ENCODE results near the gene TMEM132E. TPM values are rescaled to one million over a fixed set of nuclear protein-coding genes. Genes with fewer than 3 reads are reported as not detected.
A peak's percentile ranks its signal among the peaks of the same experiment; 100 is the strongest.

The TMEM132E gene
- total RNA-seq, 1 experiment from 2014 or later: not detected

GRCh38 chr17:34596920-34597319 lies 17.5 kb downstream of the TMEM132E start:
- no peak for DNase-seq (ENCODE audit: low spot score)

- DNase-seq (ENCODE audit: low spot score): no peak
Observed at GRCh38 chr17:34598161-34598776, 18.9 kb downstream of the TMEM132E start.

GRCh38 chr17:34601416-34601815 lies 22.0 kb downstream of the TMEM132E start:
- no peak for DNase-seq (ENCODE audit: low spot score)

- no peak for DNase-seq (ENCODE audit: low spot score)
Observed at GRCh38 chr17:34603974-34604373, 24.6 kb downstream of the TMEM132E start.

- no peak for DNase-seq (ENCODE audit: low spot score)
Observed at GRCh38 chr17:34606763-34607162, 27.4 kb downstream of the TMEM132E start.

- no peak for DNase-seq (ENCODE audit: low spot score)
Observed at GRCh38 chr17:34607917-34608316, 28.5 kb downstream of the TMEM132E start.

- DNase-seq (ENCODE audit: low spot score): no peak
Observed at GRCh38 chr17:34609210-34609609, 29.8 kb downstream of the TMEM132E start.

- no peak for DNase-seq (ENCODE audit: low spot score)
Observed at GRCh38 chr17:34610039-34610438, 30.7 kb downstream of the TMEM132E start.

GRCh38 chr17:34610506-34610905 lies 31.1 kb downstream of the TMEM132E start:
- DNase-seq (ENCODE audit: low spot score): no peak

- no peak for DNase-seq (ENCODE audit: low spot score)
Observed at GRCh38 chr17:34613064-34614019, 34.0 kb downstream of the TMEM132E start.

GRCh38 chr17:34614698-34615097 lies 35.3 kb downstream of the TMEM132E start:
- no peak for DNase-seq (ENCODE audit: low spot score)

- no peak for DNase-seq (ENCODE audit: low spot score)
Observed at GRCh38 chr17:34615326-34615725, 35.9 kb downstream of the TMEM132E start.

- DNase-seq (ENCODE audit: low spot score): no peak
Observed at GRCh38 chr17:34616148-34616547, 36.8 kb downstream of the TMEM132E start.

- no peak for DNase-seq (ENCODE audit: low spot score)
Observed at GRCh38 chr17:34617398-34617797, 38.0 kb downstream of the TMEM132E start.

- no peak for DNase-seq (ENCODE audit: low spot score)
Observed at GRCh38 chr17:34619687-34620217, 40.4 kb downstream of the TMEM132E start.

GRCh38 chr17:34620458-34620857 lies 41.1 kb downstream of the TMEM132E start:
- no peak for DNase-seq (ENCODE audit: low spot score)

GRCh38 chr17:34622862-34623623 lies 43.7 kb downstream of the TMEM132E start:
- DNase-seq (ENCODE audit: low spot score): no peak

GRCh38 chr17:34623856-34624766 lies 44.7 kb downstream of the TMEM132E start:
- DNase-seq (ENCODE audit: low spot score): peak; percentile 29

- DNase-seq (ENCODE audit: low spot score): no peak
Observed at GRCh38 chr17:34624767-34625383, 45.5 kb downstream of the TMEM132E start.

- no peak for DNase-seq (ENCODE audit: low spot score)
Observed at GRCh38 chr17:34626121-34626681, 46.8 kb downstream of the TMEM132E start.
